Measurements from ENCODE around the gene SASH1. TPM values are rescaled to one million over a fixed set of nuclear protein-coding genes. Genes with fewer than 3 reads are reported as not detected.

The SASH1 gene
- total and polyA plus RNA-seq, 9 of the 15 experiments (the other 6 are each of a cell fraction or from before 2014, with no cell fraction given): 0.35 to 3.5 (median 1.6) TPM

DNA sequence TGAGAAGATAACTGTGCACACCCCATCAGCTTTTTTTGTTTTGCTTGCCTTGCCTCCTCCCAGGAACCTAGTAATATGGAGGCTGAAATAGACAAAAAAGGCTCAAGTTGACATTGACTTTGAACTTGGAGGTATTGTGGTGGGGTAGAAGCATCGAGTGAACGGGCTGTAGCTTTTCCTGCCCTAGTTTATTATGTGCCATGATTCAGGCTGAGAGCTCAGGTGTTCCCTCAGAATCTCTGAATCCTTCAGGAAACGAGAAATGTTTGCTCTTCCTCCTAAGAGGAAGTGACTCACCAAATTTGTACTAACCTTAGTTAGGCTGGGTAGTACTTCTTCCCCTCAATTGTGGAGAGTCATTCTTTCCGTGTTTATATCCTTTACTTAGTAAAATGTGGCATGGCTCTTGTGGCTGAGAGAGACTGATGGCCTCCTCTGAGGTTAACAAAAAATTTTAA is 98.8 kb downstream of the SASH1 start (continued):
- TF ChIP-seq ETV6 (IDR thresholded peaks at IDR 0.05; ENCODE audit: borderline replicate concordance in 1 of 2, low read depth in 2 of 2, low read length in 1 of 2) (peak; percentile 40 to 84; a peak in 2 of 4 replicates), ETV6 (CRISPR knock-in tag; IDR thresholded peaks at IDR 0.05; ENCODE audit: borderline replicate concordance) (no peak), U2AF1 (optimal IDR thresholded peaks at IDR 0.05; ENCODE audit: low read depth, low read length) (no peak), SPI1 (IDR thresholded peaks at IDR 0.05; ENCODE audit: borderline replicate concordance, low read depth, low read length) (0 out of 2 replicates have a peak, but pooled peaks have one; percentile 48)
- TF ChIP-seq, protein P1, sequence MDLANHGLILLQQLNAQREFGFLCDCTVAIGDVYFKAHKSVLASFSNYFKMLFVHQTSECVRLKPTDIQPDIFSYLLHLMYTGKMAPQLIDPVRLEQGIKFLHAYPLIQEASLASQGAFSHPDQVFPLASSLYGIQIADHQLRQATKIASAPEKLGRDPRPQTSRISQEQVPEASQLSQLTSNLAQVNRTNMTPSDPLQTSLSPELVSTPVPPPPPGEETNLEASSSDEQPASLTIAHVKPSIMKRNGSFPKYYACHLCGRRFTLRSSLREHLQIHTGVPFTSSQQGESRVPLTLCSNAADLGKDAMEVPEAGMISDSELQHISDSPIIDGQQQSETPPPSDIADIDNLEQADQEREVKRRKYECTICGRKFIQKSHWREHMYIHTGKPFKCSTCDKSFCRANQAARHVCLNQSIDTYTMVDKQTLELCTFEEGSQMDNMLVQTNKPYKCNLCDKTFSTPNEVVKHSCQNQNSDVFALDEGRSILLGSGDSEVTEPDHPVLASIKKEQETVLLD (IDR thresholded peaks at IDR 0.05): no peak

GRCh38 chr6:148443798-148444560 is 101.3 kb downstream of the SASH1 start:
- Histone ChIP-seq H3K4me1 (replicated peaks in 1 of 2; ENCODE audit: control insufficient read depth in 2 of 2, insufficient read depth in 2 of 2, low read length in 2 of 2) (no peaks in the 10 kb centered on the region; a peak in 1 of 5 replicates), H2AFZ (ENCODE audit: low read depth, low read length) (no peak overlapping the region), H3K36me3 (ENCODE audit: control insufficient read depth, insufficient read depth, low read length) (no peaks in the 10 kb centered on the region), H3K4me3 (no peak overlapping the region), H3K27me3 (ENCODE audit: control insufficient read depth in 2 of 2, insufficient read depth in 2 of 2, low read length in 2 of 2) (peaks cover 26 to 37% of the 10 kb centered on the region in 2 experiments), H3K4me2 (ENCODE audit: insufficient read depth, low read length) (no peak overlapping the region), H4K20me1 (replicated peaks; ENCODE audit: control insufficient read depth, insufficient read depth, low read length) (0 out of 2 replicates have a peak, but pooled peaks cover 2% of the 10 kb centered on the region), H3K79me2 (ENCODE audit: control insufficient read depth, insufficient read depth, low read length) (no peaks in the 10 kb centered on the region), H3K27ac (ENCODE audit: extremely low read depth, low read depth, low read length) (no peak overlapping the region), H3K9ac (ENCODE audit: insufficient read depth in 1 of 2, low read depth in 2 of 2, low read length in 2 of 2) (no peak overlapping the region), H3K9me1 (ENCODE audit: control insufficient read depth, insufficient read depth, low read length) (no peaks in the 10 kb centered on the region), H3K9me3 (replicated peaks; ENCODE audit: control insufficient read depth, insufficient read depth, low read depth, low read length) (no peaks in the 10 kb centered on the region)
- no peak for DNase-seq (ENCODE audit: extremely low read depth in 1 of 4, low spot score in 3 of 4)
- no peak for FAIRE-seq
- POLR2A ChIA-PET: interaction anchor here (1.0 kb wide), 1 partner anchor 15 kb away, joined by 3 read pairs; no protein-coding TSS in a partner anchor
- no peak for ATAC-seq
- BruUV-seq (replicated peaks): no TSS peak
- in situ Hi-C loops (cut with MboI): no loop called here
- 2% methylated on average over 7 of the region's 7 CpGs for WGBS (ENCODE audit: insufficient coverage, low coverage, missing lambda C conversion rate)
- CTCF ChIA-PET (ENCODE audit: low intra/inter-chr PET ratio): no interaction called here
- intact Hi-C loops (cut with micrococcal nuclease): no loop called here
- TF ChIP-seq ZNF395 (CRISPR knock-in tag; IDR thresholded peaks at IDR 0.05) (no peak), ZBTB34 (CRISPR knock-in tag; IDR thresholded peaks at IDR 0.05) (no peak), TBP (optimal IDR thresholded peaks at IDR 0.05; ENCODE audit: low read depth, low read length) (no peak), LARP7 (IDR thresholded peaks at IDR 0.05) (no peak), FOSL1 (tag; conservative IDR thresholded peaks at IDR 0.05) (no peak), HMGN3 (IDR thresholded peaks at IDR 0.05; ENCODE audit: borderline replicate concordance, extremely low read depth, insufficient read length, low read depth, low read length) (no peak)
- TF ChIP-seq, protein P2, sequence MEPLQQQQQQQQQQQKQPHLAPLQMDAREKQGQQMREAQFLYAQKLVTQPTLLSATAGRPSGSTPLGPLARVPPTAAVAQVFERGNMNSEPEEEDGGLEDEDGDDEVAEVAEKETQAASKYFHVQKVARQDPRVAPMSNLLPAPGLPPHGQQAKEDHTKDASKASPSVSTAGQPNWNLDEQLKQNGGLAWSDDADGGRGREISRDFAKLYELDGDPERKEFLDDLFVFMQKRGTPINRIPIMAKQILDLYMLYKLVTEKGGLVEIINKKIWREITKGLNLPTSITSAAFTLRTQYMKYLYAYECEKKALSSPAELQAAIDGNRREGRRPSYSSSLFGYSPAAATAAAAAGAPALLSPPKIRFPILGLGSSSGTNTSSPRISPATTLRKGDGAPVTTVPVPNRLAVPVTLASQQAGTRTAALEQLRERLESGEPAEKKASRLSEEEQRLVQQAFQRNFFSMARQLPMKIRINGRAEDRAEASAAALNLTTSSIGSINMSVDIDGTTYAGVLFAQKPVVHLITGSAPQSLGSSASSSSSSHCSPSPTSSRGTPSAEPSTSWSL (CRISPR knock-in tag; IDR thresholded peaks at IDR 0.05; ENCODE audit: borderline replicate concordance): no peak
